Testis (tissue), 2 donors: ENCODE measurements around the gene STXBP6.
"Not testable (repeated sequence)": the region's sequence is repeated elsewhere in the genome, so short reads cannot be mapped to it uniquely, and the experiment has no call there.

Experiments used
- CTCF ChIP-seq, 3 experiments: fragments of 450-650 bp in 2 of 3; fragments of 200-600 bp in 1 of 3; sonication (generic) in 1 of 3; IDR thresholded peaks; one replicate each; pipeline ENCODE4 v1.5.1; 2016 to 2019; ENCODE audit warnings: antibody characterized with exemption in 3 of 3, mild to moderate bottlenecking in 2 of 3, moderate library complexity in 1 of 3
- POLR2A ChIP-seq: fragments of 450-650 bp; IDR thresholded peaks from one replicate; pipeline ENCODE4 v1.6.1; 2017; ENCODE audit warnings: antibody characterized with exemption, mild to moderate bottlenecking, moderate library complexity

DNA sequence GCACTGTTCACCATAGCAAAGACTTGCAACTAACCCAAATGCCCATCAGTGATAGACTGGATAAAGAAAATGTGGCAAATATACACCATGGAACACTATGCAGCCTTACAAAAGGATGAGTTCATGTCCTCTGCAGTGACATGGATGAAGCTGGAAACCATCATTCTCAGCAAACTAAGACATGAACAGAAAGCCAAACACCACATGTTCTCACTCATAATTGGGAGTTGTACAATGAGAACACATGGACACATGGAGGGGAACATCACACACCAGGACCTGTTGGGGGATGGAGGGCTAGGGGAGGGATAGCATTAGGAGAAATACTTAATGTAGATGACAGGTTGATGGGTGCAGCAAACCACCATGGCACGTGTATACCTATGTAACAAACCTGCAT lies 276.4 kb downstream of the STXBP6 start:
- not testable (repeated sequence) for TF ChIP-seq CTCF (IDR thresholded peaks at IDR 0.05); POLR2A
